ENCODE measurements around the gene LRRN4. TPM values are rescaled to one million over a fixed set of nuclear protein-coding genes. Genes with fewer than 3 reads are reported as not detected.

LRRN4 gene
- total and polyA plus RNA-seq, 2 of the 8 experiments (the other 6 are each of a cell fraction or from before 2014, with no cell fraction given) = 0.21 to 0.89 TPM

GRCh38 chr20:6051505-6051904 is 2.4 kb downstream of the LRRN4 start:
- H3K36me3 ChIP-seq (ENCODE audit: control insufficient read depth in 2 of 4, insufficient read depth in 4 of 4, low read length in 3 of 4) = no peaks in the 10 kb centered on the region
- no peak overlapping the region for H4K5ac ChIP-seq (ENCODE audit: insufficient read length, low read depth, low read length)
- H3K79me2 ChIP-seq (ENCODE audit: control insufficient read depth in 1 of 2, insufficient read depth in 2 of 2, low read length in 2 of 2) = no peaks in the 10 kb centered on the region
- CTCF ChIA-PET (ENCODE audit: partially characterized antibody) = interaction anchor here (0.5 to 1.1 kb wide), 3 partner anchors 8 to 220 kb away, joined by 3 to 4 read pairs (median 3); no protein-coding TSS in a partner anchor
- H2BK20ac ChIP-seq (ENCODE audit: low read length) = no peak overlapping the region
- TF ChIP-seq CHD2 (IDR thresholded peaks at IDR 0.05; ENCODE audit: low read length) = no peak
- H2BK12ac ChIP-seq (ENCODE audit: low read depth, low read length) = no peak overlapping the region
- no peak overlapping the region for H3K27ac ChIP-seq (ENCODE audit: low read depth, low read length)
- H3K56ac ChIP-seq (replicated peaks; ENCODE audit: insufficient read length, low read depth, low read length) = no peak overlapping the region
- H2BK120ac ChIP-seq (replicated peaks; ENCODE audit: low read depth, low read length) = no peak overlapping the region
- FAIRE-seq (no peak), DNase-seq (ENCODE audit: low read depth in 1 of 2, low spot score in 2 of 2) (no peak)
- H3K9ac ChIP-seq (replicated peaks in 1 of 4; ENCODE audit: extremely low read depth in 1 of 4, low read depth in 3 of 4, low read length in 3 of 4) = no peak overlapping the region
- no peaks in the 10 kb centered on the region for H4K20me1 ChIP-seq (replicated peaks in 1 of 2; ENCODE audit: control insufficient read depth in 1 of 2, insufficient read depth in 2 of 2, low read length in 2 of 2)
- no peak overlapping the region for H2BK15ac ChIP-seq (ENCODE audit: low read length)
- no peak overlapping the region for H3K23ac ChIP-seq (ENCODE audit: insufficient read length)
- H3K9me3 ChIP-seq (ENCODE audit: insufficient read depth in 2 of 2, low read depth in 1 of 2, low read length in 1 of 2) = no peaks in the 10 kb centered on the region
- H3K27me3 ChIP-seq (replicated peaks in 1 of 4; ENCODE audit: control insufficient read depth in 3 of 4, extremely low read depth in 1 of 4, insufficient read depth in 3 of 4, low read length in 3 of 4) = peaks cover 31 to 53% (median 43%) of the 10 kb centered on the region in 4 experiments
- no peak overlapping the region for H4K91ac ChIP-seq (replicated peaks; ENCODE audit: insufficient read length, low read length)
- H3K79me1 ChIP-seq (ENCODE audit: low read depth, low read length) = no peaks in the 10 kb centered on the region
- H3K14ac ChIP-seq (ENCODE audit: insufficient read length) = no peak overlapping the region
- POLR2A ChIA-PET (ENCODE audit: partially characterized antibody) = no interaction called here
- H3K4me3 ChIP-seq (ENCODE audit: extremely low read depth in 1 of 4, insufficient read depth in 2 of 4, low read depth in 3 of 4, low read length in 4 of 4) = peak overlapping the region; percentile 32 to 65 (median 43); a peak in 7 of 8 replicates
- H3K4ac ChIP-seq (replicated peaks; ENCODE audit: insufficient read length, low read depth, low read length) = no peak overlapping the region
- no peak overlapping the region for H2AK5ac ChIP-seq (ENCODE audit: low read depth, low read length)
- no peak overlapping the region; the same call in 1 of the 2 replicates for H3K18ac ChIP-seq (ENCODE audit: extremely low read depth, low read length)
- peak overlapping the region; percentile 65 to 95 for H3K4me2 ChIP-seq (ENCODE audit: insufficient read depth in 1 of 2, low read depth in 2 of 2, low read length in 2 of 2)
- H3K23me2 ChIP-seq (ENCODE audit: low read depth, low read length) = peaks cover 8% of the 10 kb centered on the region; the same call in 1 of the 2 replicates
- peak overlapping the region; percentile 80 for H2AFZ ChIP-seq (ENCODE audit: low read length)
- 60% methylated on average over 5 of the region's 5 CpGs; no CpG with 5 or more reads in 1 of the 2 experiments for WGBS, 2 experiments (ENCODE audit: extremely low coverage in 1 of 2, insufficient coverage in 1 of 2, insufficient read length in 1 of 2, insufficient replicate concordance in 2 of 2, low coverage in 1 of 2, low lambda C conversion rate in 2 of 2, missing lambda C conversion rate in 1 of 2)
- no peak overlapping the region for H4K8ac ChIP-seq (ENCODE audit: extremely low read depth, insufficient read depth, low read length)
- H3K4me1 ChIP-seq (replicated peaks in 1 of 4; ENCODE audit: control insufficient read depth in 3 of 4, insufficient read depth in 4 of 4, low read length in 3 of 4) = peaks cover 0 to 15% (median 5%) of the 10 kb centered on the region in 4 experiments; a peak in 5 of 7 replicates
- H2BK5ac ChIP-seq (ENCODE audit: low read depth, low read length) = no peak overlapping the region

Data from H1 (cell line).